ENCODE measurements around the gene RNF130. TPM values are rescaled to one million over a fixed set of nuclear protein-coding genes. Genes with fewer than 3 reads are reported as not detected.

The RNF130 gene
- total and polyA plus RNA-seq, 4 donors: 71.7 to 95.8 (median 77.1) TPM

DNA sequence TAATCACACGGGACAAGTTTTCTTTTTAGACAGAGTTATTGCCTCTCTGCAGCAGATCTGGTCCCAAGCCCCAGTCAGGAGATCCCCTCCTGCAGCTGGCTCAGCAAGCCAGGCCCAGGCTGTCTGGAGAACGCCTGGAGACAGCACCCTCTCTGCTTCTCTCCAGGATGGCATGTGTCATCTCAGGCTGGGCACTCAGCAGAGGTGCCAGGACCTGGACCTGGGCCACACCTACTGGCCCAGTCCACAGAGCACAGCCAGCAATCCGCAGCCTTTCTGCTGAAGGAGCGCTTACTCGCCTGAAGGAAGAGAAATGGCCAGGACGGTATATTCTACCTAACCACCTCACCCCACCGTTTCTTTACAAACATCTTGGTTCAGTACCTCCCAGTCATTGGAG lies 159.2 kb downstream of the RNF130 start:
- ATAC-seq (ENCODE audit: low FRiP score): no peak
- no peaks in the 10 kb centered on the region for H3K36me3 ChIP-seq (ENCODE audit: control insufficient read depth in 1 of 2, insufficient read depth in 2 of 2, low read length in 1 of 2)
- no peak overlapping the region for H3K27ac ChIP-seq (ENCODE audit: low read depth in 1 of 2, low read length in 2 of 2)
- 79 to 83% methylated on average over 7 of the region's 7 CpGs for WGBS, 2 donors
- intact Hi-C loops (cut with DNase I): no loop called here
- no peak for DNase-seq
- no peaks in the 10 kb centered on the region for H3K9me3 ChIP-seq (ENCODE audit: control insufficient read depth, low read length)
- H3K4me3 ChIP-seq (ENCODE audit: low read length in 2 of 2): no peak overlapping the region
- no peaks in the 10 kb centered on the region for H3K4me1 ChIP-seq (ENCODE audit: control insufficient read depth in 1 of 2, insufficient read depth in 2 of 2, low read length in 2 of 2)
- no peaks in the 10 kb centered on the region for H3K27me3 ChIP-seq (ENCODE audit: control insufficient read depth in 1 of 2, insufficient read depth in 2 of 2, low read length in 1 of 2)

DNA sequence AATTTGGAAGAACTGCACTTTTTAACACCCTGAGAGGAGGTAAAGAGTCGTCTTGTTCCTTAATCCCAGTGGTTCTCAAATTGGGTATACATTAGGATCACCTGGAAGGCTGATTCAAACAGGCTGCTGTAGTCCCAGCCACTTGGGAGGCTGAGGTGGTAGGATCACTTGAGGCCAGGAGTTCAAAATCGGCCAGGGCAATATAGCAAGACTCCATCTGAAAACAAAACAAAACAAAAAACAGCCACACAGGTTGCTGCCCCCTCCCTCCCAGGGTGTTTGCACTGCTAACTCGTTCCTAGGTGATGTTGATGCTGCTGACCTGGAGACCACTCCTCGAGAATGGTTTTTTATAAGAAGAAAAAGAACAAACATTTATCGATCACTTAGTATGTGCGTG lies 162.3 kb downstream of the RNF130 start:
- intact Hi-C loops (cut with DNase I): loop anchor here (5.0 kb wide), 3 partner anchors 102 to 163 kb away; partner anchors contain the start of genes MGAT4B (in 1 of the 2) and RNF130 (in 1 of the 2)
- Histone ChIP-seq H3K27ac (ENCODE audit: low read depth in 1 of 2, low read length in 2 of 2) (no peak overlapping the region), H3K4me3 (ENCODE audit: low read length in 2 of 2) (no peak overlapping the region), H3K9me3 (ENCODE audit: control insufficient read depth, low read length) (no peaks in the 10 kb centered on the region), H3K4me1 (ENCODE audit: control insufficient read depth in 1 of 2, insufficient read depth in 2 of 2, low read length in 2 of 2) (no peaks in the 10 kb centered on the region), H3K36me3 (ENCODE audit: control insufficient read depth in 1 of 2, insufficient read depth in 2 of 2, low read length in 1 of 2) (peaks cover 0 to 2% of the 10 kb centered on the region in 2 donors), H3K27me3 (ENCODE audit: control insufficient read depth in 1 of 2, insufficient read depth in 2 of 2, low read length in 1 of 2) (no peaks in the 10 kb centered on the region)
- 92 to 93% methylated on average over 6 of the region's 6 CpGs for WGBS, 2 donors
- peak; percentile 2 to 7 for DNase-seq
- no peak for ATAC-seq (ENCODE audit: low FRiP score)

DNA sequence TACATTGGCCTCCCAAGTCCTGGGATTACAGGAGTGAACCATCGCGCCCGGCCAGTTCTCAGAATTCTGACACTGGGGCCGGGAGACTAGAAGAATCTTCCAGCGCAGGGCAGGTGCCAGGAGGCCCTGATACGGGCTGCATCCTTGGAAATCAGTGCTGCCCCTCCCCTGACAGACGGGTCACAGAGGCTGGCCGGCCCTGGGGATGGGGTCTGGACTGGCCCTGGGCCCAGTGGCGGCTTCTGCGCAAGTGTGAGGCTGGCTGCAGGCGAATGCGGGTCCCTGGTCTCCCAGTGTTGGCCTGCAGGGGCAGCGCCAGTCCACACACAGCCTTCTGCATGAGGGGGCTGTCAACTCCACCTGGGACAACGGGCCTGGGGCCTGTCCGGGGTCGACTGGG lies 163.0 kb downstream of the RNF130 start:
- intact Hi-C loops (cut with DNase I): loop anchor here (5.0 kb wide), 3 partner anchors 101 to 164 kb away; partner anchors contain the start of genes MGAT4B (in 1 of the 2) and RNF130 (in 1 of the 2)
- ATAC-seq (ENCODE audit: low FRiP score): peak; percentile 17
- DNase-seq: peak in 1 of 2 donors; percentile 56
- Histone ChIP-seq H3K4me3 (ENCODE audit: low read length in 2 of 2) (no peak overlapping the region), H3K36me3 (ENCODE audit: control insufficient read depth in 1 of 2, insufficient read depth in 2 of 2, low read length in 1 of 2) (peaks cover 0 to 5% of the 10 kb centered on the region in 2 donors), H3K9me3 (ENCODE audit: control insufficient read depth, low read length) (no peaks in the 10 kb centered on the region), H3K4me1 (ENCODE audit: control insufficient read depth in 1 of 2, insufficient read depth in 2 of 2, low read length in 2 of 2) (no peaks in the 10 kb centered on the region), H3K27ac (ENCODE audit: low read depth in 1 of 2, low read length in 2 of 2) (no peak overlapping the region), H3K27me3 (ENCODE audit: control insufficient read depth in 1 of 2, insufficient read depth in 2 of 2, low read length in 1 of 2) (no peaks in the 10 kb centered on the region)
- WGBS, 2 donors: 86% methylated on average over 16 of the region's 16 CpGs

DNA sequence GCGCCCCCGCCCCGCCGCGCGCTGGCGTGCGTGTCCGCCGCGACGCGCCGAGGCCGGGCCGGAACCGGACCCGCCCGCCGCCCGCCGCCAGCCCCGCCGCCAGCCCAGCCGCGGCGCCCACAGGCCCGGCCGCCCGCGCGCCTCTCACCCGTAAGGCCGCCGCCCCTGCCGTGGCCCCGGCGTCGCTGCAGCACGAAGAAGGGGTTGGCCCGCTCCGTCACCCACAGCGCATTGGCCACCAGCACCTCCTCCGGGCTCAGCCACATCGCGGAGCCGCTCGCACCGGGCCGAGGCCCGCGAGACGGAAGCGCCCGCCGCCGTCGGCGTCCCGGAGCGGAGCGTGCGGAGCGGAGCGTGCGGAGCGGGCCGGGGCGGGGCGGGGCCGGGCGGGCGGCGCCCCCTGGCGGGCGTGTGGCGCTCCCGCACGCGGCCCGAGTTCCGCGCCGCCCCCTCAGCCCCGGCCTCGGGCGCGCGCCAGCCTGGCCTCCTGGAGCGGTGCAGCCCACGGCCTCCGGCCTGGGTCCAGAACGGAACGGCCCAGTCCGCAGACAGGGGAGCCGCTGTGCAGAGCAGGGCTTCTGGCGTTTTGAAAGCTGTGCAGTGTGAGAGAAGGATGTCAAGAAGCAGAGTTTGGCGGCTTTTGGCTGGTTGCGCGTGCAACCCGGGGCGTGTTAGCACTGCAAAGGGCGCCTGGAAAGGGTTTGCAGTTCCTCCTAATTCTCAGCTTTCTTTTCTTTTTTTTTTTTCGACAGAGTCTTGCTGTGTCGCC lies 163.8 kb downstream of the RNF130 start, which contains the start of gene TBC1D9B:
TBC1D9B (minus strand) TSS at position 342 of the 769 bp plus-strand sequence; CDS start at position 266, 76 bp downstream.
- intact Hi-C loops (cut with DNase I): loop anchor here (5.0 kb wide), 3 partner anchors 100 to 165 kb away; partner anchors contain the start of genes MGAT4B (in 1 of the 2) and RNF130 (in 1 of the 2)
- Histone ChIP-seq H3K9me3 (ENCODE audit: control insufficient read depth, low read length) (no peaks in the 10 kb centered on the region), H3K4me1 (ENCODE audit: control insufficient read depth in 1 of 2, insufficient read depth in 2 of 2, low read length in 2 of 2) (no peaks in the 10 kb centered on the region), H3K4me3 (ENCODE audit: low read length in 2 of 2) (peak within 1 kb of the TSS; percentile 82 to 83), H3K27me3 (ENCODE audit: control insufficient read depth in 1 of 2, insufficient read depth in 2 of 2, low read length in 1 of 2) (no peaks in the 10 kb centered on the region), H3K36me3 (ENCODE audit: control insufficient read depth in 1 of 2, insufficient read depth in 2 of 2, low read length in 1 of 2) (peaks cover 0 to 5% of the 10 kb centered on the region in 2 donors), H3K27ac (ENCODE audit: low read depth in 1 of 2, low read length in 2 of 2) (peak within 1 kb of the TSS in 1 of 2 donors; percentile 31)
- DNase-seq: peak; percentile 82 to 91
- ATAC-seq (ENCODE audit: low FRiP score): peak; percentile 89
- WGBS, 2 donors: 0% methylated on average over 65 to 105 of the region's 105 CpGs

DNA sequence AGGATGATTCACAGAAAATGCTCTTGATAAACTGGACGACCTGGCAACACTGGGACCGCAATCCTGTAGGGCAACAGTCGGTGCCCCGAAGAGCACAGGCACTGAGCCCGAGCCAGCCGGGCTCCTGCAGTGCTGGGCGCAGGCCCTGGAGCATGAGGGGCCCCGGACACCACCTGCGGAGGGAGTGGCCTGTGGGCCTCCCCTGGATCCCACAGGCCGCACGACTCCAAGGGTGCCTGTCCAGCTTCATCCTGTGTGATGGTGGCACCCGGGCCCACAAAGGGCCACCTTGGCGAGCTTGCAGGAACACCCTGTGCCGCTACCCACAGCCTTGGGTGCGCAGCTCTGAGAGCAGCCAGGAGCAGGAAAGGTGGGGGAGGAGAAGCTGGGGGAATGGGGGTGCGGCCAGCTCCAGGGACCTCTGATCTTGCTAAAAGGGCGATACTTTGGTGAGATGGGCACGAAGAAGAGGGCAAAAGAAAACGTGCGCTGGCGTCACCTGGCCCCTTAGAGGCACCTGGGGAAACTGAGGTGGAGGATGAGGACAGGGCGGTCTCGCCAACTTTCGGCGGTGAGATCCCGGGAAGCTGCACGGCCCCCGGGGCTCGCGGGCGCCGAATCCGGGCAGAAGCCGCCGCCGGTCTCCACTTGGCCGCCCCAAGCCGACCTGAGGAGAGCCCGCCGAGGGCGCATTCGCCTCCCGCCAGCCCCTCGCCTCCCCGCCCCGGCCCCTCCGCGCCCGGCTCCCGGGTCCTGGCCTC lies 164.6 kb downstream of the RNF130 start:
- H3K36me3 ChIP-seq (ENCODE audit: control insufficient read depth in 1 of 2, insufficient read depth in 2 of 2, low read length in 1 of 2): peaks cover 0 to 5% of the 10 kb centered on the region in 2 donors
- ATAC-seq (ENCODE audit: low FRiP score) (peak; percentile 36), DNase-seq (peak in 1 of 2 donors; percentile 82)
- WGBS, 2 donors: 8 to 9% methylated on average over 35 to 50 of the region's 50 CpGs
- H3K27me3 ChIP-seq (ENCODE audit: control insufficient read depth in 1 of 2, insufficient read depth in 2 of 2, low read length in 1 of 2): no peaks in the 10 kb centered on the region
- peak overlapping the region; percentile 82 to 83 for H3K4me3 ChIP-seq (ENCODE audit: low read length in 2 of 2)
- no peaks in the 10 kb centered on the region for H3K9me3 ChIP-seq (ENCODE audit: control insufficient read depth, low read length)
- intact Hi-C loops (cut with DNase I): loop anchor here (5.0 kb wide), 3 partner anchors 100 to 165 kb away; partner anchors contain the start of genes MGAT4B (in 1 of the 2) and RNF130 (in 1 of the 2)
- no peak overlapping the region for H3K27ac ChIP-seq (ENCODE audit: low read depth in 1 of 2, low read length in 2 of 2)
- no peaks in the 10 kb centered on the region for H3K4me1 ChIP-seq (ENCODE audit: control insufficient read depth in 1 of 2, insufficient read depth in 2 of 2, low read length in 2 of 2)

DNA sequence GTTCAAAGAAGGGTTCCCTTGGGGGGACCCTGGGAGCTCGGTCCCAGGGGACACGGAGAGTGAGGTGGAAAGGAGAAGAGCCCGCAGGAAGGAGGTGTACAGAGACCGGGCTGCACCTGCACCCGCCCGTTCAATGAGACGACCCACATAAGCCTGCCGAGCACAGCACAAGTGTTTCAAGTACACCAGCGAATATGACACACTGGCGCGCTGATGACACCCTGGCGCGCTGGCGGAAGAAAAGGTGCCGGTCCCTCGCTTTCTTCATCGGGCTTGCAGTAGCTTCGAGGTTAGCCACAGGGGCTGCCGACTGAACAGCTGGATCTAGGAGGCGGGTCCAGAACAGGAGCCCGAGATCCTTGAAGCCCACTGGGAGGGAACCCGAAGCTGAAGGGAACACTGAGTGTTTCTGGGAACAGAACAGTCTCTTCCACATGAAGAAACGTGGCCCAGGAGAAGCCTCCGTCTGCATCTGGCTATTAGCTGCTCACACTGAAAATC lies 165.2 kb downstream of the RNF130 start:
- intact Hi-C loops (cut with DNase I): loop anchor here (5.0 kb wide), 3 partner anchors 99 to 166 kb away; partner anchors contain the start of genes MGAT4B (in 1 of the 2) and RNF130 (in 1 of the 2)
- 88 to 91% methylated on average over 24 of the region's 24 CpGs for WGBS, 2 donors
- H3K9me3 ChIP-seq (ENCODE audit: control insufficient read depth, low read length): no peaks in the 10 kb centered on the region
- peaks cover 0 to 5% of the 10 kb centered on the region in 2 donors for H3K36me3 ChIP-seq (ENCODE audit: control insufficient read depth in 1 of 2, insufficient read depth in 2 of 2, low read length in 1 of 2)
- ATAC-seq (ENCODE audit: low FRiP score): no peak
- DNase-seq: no peak
- no peak overlapping the region for H3K27ac ChIP-seq (ENCODE audit: low read depth in 1 of 2, low read length in 2 of 2)
- no peaks in the 10 kb centered on the region for H3K4me1 ChIP-seq (ENCODE audit: control insufficient read depth in 1 of 2, insufficient read depth in 2 of 2, low read length in 2 of 2)
- no peak overlapping the region for H3K4me3 ChIP-seq (ENCODE audit: low read length in 2 of 2)
- H3K27me3 ChIP-seq (ENCODE audit: control insufficient read depth in 1 of 2, insufficient read depth in 2 of 2, low read length in 1 of 2): no peaks in the 10 kb centered on the region

DNA sequence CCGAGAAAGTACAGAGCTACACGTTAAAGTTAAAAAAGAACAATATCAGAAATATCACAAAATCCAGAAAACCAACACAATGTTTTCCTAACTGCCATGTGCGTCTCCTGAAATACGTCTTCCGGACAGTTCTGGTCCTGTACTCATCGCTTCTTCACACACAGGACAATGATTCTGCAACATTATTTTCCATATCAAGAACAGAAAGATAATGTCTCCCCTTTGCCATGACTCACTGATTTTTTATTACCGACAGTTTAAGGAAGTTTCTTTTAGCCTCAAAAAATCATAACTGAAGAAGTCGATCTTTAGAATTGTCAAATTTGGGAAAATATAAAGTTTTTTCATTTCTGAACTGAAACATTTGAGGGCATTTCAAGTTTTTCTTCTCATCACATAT lies 166.4 kb downstream of the RNF130 start:
- no peaks in the 10 kb centered on the region for H3K27me3 ChIP-seq (ENCODE audit: control insufficient read depth in 1 of 2, insufficient read depth in 2 of 2, low read length in 1 of 2)
- H3K36me3 ChIP-seq (ENCODE audit: control insufficient read depth in 1 of 2, insufficient read depth in 2 of 2, low read length in 1 of 2): peaks cover 0 to 5% of the 10 kb centered on the region in 2 donors
- DNase-seq (no peak), ATAC-seq (ENCODE audit: low FRiP score) (no peak)
- WGBS, 2 donors: 87 to 88% methylated on average over 8 of the region's 8 CpGs
- no peaks in the 10 kb centered on the region for H3K4me1 ChIP-seq (ENCODE audit: control insufficient read depth in 1 of 2, insufficient read depth in 2 of 2, low read length in 2 of 2)
- intact Hi-C loops (cut with DNase I): loop anchor here (5.0 kb wide), 3 partner anchors 98 to 167 kb away; partner anchors contain the start of genes MGAT4B (in 1 of the 2) and RNF130 (in 1 of the 2)
- H3K27ac ChIP-seq (ENCODE audit: low read depth in 1 of 2, low read length in 2 of 2): no peak overlapping the region
- H3K4me3 ChIP-seq (ENCODE audit: low read length in 2 of 2): no peak overlapping the region
- H3K9me3 ChIP-seq (ENCODE audit: control insufficient read depth, low read length): no peaks in the 10 kb centered on the region
